NCI-H187 treated with DMSO at 0.1 percent for 48 hours (cell line): Measurements from ENCODE around the gene CCDC154.

Experiments
- DNase-seq: peaks from one replicate; lab custom pipeline; 2025; lab: John Stamatoyannopoulos, UW

The CCDC154 gene

DNA sequence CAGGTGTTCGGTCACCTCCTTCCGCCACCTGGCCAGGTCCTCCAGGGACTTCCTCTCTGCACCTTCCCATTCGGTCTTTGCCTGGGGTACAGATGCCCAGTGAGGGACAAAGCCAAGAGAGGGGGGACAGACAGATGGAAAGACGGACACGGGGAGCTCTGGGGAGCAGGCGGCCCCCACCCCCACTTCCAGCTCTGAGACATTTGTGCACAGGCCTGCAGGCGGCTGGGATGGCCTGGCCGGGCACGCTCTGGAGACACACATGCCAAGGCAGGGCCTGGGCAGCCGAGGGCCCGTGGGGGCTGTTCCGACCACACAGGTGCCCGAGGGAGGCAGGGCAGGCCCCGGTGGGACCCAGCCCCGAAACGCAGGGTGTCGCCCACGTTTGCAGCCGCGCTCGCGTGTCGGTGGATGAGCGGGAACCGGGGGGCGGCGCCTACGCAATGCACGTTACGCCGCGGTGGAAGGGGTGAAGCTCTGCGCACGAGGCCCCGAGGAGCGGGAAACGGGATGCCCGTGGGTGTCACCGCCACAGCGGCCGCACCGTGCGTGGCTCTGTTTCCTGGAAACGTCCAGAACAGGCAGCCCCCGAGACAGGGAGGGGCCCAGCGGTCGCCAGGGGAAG, 7.5 kb downstream of the CCDC154 start:
- DNase-seq, result no peak

GRCh38 chr16:1435921-1436697, 8.2 kb downstream of the CCDC154 start:
- DNase-seq, result no peak

DNA sequence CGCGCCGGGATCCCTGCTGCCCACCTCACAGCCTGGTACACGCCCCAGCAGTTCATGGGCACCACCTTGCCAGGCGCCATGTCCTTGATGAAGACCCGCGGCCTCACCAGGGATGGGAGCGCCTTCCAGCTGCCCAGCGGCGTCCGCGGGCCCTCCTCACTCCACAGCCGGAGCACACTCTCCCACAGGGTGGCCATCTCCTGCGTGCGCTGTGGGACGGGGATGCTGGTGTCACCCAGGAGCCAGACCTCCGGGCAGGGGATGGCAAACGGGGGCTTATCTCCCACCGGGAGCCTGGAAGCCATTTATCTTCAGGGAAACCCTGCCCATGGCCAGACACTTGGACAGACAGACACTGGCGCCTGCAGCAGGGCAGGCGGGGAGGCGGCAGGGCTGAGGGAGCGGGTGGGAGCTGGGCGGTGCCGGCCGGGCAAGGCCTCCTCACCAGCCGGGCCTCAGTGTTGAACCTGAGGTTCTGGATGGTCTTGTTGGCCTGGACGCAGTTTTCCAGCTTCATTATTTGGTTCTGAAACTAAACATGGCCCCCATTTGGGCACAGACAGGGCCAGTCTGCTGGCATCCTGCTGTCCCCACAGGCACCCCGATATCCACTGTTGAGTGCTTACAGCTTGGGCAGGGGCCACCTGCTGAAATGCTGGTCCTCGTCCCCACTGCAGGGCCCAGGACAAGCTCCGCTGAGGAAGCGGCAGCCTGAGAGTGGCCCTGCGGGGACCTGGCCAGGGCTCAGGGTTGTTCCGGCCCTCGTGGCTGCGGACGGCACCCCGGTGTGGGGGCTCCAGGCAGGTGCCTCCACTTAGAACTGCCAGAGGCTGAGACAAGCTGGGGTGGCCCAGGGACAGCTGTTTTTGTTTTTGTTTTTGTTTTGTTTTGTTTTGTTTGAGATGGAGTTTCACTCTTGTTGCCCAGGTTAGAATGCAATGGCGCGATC, 9.4 kb downstream of the CCDC154 start:
- no peak for DNase-seq

DNA sequence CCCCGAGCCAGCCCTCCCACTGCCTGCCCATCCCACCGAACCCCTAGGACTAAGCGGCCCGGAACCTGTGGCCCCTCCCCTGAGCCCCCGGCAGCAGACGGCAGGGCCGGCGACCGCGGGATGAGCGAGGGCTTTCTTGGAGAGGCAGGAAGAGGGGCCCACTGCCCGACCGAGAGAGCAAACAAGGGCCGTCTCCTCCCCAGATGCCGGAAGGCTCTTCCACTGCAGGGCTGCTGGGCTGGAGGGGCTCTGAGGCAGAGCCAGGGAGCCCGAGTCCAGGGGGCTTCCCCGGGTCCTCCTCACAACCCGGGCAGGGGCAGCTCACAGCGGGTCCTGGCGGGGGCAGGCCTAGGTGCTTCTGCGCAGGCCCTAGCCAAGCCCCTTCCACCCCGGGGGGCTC, 10.6 kb downstream of the CCDC154 start:
- DNase-seq, result no peak

DNA sequence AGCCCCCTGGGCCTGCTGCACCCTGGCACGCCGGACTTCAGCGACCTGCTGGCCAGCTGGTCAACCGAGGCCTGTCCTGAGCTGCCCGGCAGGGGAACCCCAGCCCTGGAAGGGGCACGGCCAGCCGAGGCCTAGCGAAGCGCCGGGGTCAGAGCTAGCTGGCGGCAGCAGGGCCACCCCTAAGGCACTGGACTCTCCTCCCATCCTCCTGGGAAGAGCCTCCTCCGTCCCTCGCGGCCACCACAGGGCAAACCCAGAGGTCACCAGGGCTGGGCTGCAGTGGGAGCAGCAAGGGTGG, 11.1 kb downstream of the CCDC154 start:
- no peak for DNase-seq

GRCh38 chr16:1432388-1433262, 11.7 kb downstream of the CCDC154 start:
- DNase-seq, result no peak

GRCh38 chr16:1431497-1432270, 12.7 kb downstream of the CCDC154 start:
- no peak for DNase-seq

DNA sequence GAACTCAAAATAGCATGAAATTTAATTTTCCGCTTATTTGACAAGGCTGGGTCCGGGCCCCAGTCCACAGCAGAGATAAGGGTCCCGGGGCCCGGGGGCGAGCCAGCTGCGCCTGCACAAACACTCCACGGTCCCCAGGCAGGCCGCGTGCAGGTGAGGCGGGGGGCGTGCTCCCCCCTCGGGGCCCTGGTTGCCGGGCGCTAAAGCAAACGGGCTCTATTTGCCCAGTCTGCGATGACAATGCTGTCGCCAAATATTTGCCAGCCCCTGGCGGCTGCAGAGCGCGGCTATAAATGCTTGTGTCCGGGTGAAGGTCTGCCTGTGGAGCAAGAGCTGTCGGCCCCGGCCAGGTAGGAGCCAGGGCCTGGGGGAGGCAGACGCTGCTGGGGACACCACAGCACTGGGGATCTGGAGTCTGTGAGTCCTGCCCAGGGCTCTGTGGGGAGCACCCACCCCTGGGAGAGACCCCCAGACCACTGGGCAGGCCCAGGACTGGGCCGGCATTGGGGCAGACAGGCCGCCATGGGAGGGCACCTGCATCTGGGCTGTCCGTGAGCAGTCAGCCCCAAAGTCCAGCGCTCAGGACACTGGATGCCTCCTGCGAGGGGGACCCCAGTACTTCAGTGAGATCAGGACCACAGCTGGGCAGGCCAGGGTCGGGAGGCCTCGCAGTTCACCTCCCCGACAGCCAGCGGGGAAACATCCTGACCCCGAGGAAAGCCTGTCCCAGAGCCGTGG, 13.4 kb downstream of the CCDC154 start, which contains the start of gene PERCC1:
Gene PERCC1, plus strand, starts transcription at position 320 of the 738 bp plus-strand sequence. CDS start 1,516 bp downstream, outside the sequence.
- no peak for DNase-seq

GRCh38 chr16:1430214-1430758, 14.1 kb downstream of the CCDC154 start:
- no peak for DNase-seq

- no peak for DNase-seq
Observed at GRCh38 chr16:1429631-1430030, 14.7 kb downstream of the CCDC154 start.

GRCh38 chr16:1429012-1429411, 15.3 kb downstream of the CCDC154 start:
- DNase-seq, result no peak

GRCh38 chr16:1428511-1428910, 15.8 kb downstream of the CCDC154 start:
- no peak for DNase-seq

GRCh38 chr16:1427473-1428461, 16.6 kb downstream of the CCDC154 start:
- DNase-seq, result no peak

GRCh38 chr16:1426734-1427471, 17.5 kb downstream of the CCDC154 start:
- DNase-seq, result peak; percentile 86

DNA sequence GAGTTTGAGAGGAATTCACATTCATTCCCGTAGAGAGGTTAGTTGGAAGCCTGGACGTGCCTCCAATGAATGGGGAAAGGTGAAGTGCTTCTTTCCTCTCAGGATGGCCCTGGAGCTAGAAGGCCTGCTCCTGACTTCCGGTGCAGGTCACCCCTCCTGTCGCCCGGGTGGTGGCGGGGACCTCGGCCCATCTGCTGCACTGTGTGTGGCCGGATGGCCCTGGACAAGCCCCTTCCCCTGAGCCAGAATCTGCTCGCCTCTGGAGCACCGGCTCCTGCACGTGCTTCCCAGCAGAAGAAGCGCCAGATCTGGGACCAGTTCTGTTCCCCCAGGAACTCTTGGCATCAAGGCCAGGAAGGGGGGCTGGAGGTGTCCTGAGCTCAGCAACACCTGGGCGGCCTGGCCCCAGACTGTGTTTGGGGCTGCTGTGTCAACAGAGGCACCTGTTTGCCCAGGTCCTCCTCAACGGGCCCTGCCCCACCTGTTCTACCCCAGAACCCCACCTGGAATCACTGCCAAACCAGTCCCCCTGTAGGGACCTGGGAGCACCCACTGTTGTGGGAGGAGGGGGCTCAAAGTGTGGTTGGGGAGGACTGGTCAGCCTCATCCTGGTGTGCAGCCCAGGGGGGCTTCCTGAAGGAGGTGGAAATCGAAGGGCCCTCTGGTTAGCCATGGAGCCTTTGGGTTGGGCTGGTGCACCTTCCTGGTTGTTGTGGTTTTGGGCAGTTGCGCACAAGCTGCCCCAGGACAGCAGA, 18.6 kb downstream of the CCDC154 start:
- no peak for DNase-seq

DNA sequence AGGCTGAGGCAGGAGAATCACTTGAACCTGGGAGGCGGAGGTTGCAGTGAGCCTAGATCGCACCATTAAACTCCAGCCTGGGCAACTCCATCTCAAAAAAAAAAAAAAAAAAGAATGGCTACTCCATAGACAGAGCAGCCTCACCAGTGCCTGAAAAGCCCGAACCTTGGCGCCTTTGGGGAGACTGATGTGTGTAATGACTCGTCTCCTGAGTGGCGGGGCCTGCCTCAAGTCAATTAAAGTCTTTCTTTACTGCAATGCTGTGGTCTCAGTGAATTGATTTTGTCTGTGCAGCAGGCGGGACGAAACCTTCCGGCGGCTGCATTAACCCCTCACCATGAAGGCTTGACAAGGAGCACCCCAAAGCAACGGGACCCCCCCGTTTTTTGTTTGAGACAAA, 20.3 kb downstream of the CCDC154 start:
- DNase-seq, result no peak

DNA sequence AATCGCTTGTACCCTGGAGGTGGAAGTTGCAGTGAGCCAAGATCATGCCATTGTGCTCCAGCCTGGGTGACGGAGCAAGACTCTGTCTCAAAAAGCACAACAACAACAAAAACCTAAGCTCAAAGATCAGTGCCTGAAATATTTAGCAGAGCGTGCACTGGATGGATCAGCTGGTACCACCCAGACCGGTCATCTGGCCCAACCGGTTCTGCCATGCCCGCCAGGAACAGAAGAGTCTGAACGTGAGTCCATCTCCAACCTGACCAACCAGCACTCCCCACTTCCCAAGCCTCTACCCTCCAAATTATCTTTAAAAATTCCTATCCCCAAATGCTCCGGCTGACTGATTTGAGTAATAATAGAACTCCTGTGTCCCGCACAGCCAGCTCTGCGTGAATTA, 22.3 kb downstream of the CCDC154 start:
- no peak for DNase-seq
